ENCODE measurements around the gene GNAQ. TPM values are rescaled to one million over a fixed set of nuclear protein-coding genes. Genes with fewer than 3 reads are reported as not detected.

Gene GNAQ
- total RNA-seq, 3 donors from 2014 or later (not counting 1 experiment from before 2014, with no cell fraction given) = 17.8 to 51.6 (median 24.5) TPM

DNA sequence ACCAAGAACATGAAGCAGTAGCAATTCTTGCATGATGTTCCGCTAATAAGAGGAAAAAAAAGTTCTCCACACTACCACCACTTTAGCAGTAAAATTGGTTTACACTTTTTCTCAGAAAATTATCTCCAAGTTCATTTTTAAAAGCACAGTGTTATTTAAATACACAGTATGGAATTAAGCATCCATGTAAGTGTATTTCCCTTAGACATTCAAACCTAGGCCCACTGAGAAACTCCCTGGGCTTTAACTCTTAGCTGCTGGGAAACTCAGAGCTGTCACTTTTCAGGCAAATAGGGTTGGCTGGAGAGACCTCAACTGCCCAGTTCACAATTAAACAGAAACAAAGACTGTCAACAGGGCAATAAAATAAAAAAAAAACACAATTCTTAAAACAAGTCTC lies 2.7 kb downstream of the GNAQ start:
- no peak for ATAC-seq
- H3K4me1 Mint-ChIP-seq = peaks cover 34 to 40% of the 10 kb centered on the region in 2 donors
- peaks cover 2% of the 10 kb centered on the region for H3K27me3 ChIP-seq (ENCODE audit: control insufficient read depth, insufficient read depth, low read length)
- peak overlapping the region; percentile 91 for H3K4me3 Mint-ChIP-seq
- H3K4me1 ChIP-seq (ENCODE audit: control insufficient read depth, insufficient read depth, low read length) = peaks cover 17% of the 10 kb centered on the region
- intact Hi-C loops (cut with micrococcal nuclease) = no loop called here
- H3K4me3 ChIP-seq (ENCODE audit: low read length) = no peak overlapping the region
- no peaks in the 10 kb centered on the region for H3K36me3 Mint-ChIP-seq
- H3K27me3 Mint-ChIP-seq (ENCODE audit: low read depth in 2 of 2) = peaks cover 6 to 14% of the 10 kb centered on the region in 2 donors
- H3K27ac ChIP-seq (ENCODE audit: low read length) = no peak overlapping the region
- no peaks in the 10 kb centered on the region for H3K9me3 Mint-ChIP-seq
- no peaks in the 10 kb centered on the region for H3K36me3 ChIP-seq (ENCODE audit: control insufficient read depth, insufficient read depth, low read length)
- H3K9me3 ChIP-seq (ENCODE audit: control insufficient read depth, insufficient read depth, low read length) = no peaks in the 10 kb centered on the region
- peak overlapping the region; percentile 90 to 92 for H3K27ac Mint-ChIP-seq
- TF ChIP-seq, protein P1, sequence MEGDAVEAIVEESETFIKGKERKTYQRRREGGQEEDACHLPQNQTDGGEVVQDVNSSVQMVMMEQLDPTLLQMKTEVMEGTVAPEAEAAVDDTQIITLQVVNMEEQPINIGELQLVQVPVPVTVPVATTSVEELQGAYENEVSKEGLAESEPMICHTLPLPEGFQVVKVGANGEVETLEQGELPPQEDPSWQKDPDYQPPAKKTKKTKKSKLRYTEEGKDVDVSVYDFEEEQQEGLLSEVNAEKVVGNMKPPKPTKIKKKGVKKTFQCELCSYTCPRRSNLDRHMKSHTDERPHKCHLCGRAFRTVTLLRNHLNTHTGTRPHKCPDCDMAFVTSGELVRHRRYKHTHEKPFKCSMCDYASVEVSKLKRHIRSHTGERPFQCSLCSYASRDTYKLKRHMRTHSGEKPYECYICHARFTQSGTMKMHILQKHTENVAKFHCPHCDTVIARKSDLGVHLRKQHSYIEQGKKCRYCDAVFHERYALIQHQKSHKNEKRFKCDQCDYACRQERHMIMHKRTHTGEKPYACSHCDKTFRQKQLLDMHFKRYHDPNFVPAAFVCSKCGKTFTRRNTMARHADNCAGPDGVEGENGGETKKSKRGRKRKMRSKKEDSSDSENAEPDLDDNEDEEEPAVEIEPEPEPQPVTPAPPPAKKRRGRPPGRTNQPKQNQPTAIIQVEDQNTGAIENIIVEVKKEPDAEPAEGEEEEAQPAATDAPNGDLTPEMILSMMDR (IDR thresholded peaks at IDR 0.05) = no peak
- no CpG with 5 or more reads among the region's 1 CpG for WGBS (ENCODE audit: insufficient coverage)
- DNase-seq = no peak

GRCh38 chr9:78026947-78027346 lies 4.7 kb downstream of the GNAQ start:
- no peak overlapping the region for H3K4me3 ChIP-seq (ENCODE audit: low read length)
- intact Hi-C loops (cut with micrococcal nuclease) = no loop called here
- no peak for DNase-seq
- H3K27ac ChIP-seq (ENCODE audit: low read length) = no peak overlapping the region
- no peaks in the 10 kb centered on the region for H3K9me3 Mint-ChIP-seq
- no peaks in the 10 kb centered on the region for H3K36me3 ChIP-seq (ENCODE audit: control insufficient read depth, insufficient read depth, low read length)
- H3K27me3 Mint-ChIP-seq (ENCODE audit: low read depth in 2 of 2) = peaks cover 0 to 4% of the 10 kb centered on the region in 2 donors
- H3K4me1 Mint-ChIP-seq = peaks cover 38 to 43% of the 10 kb centered on the region in 2 donors
- no peaks in the 10 kb centered on the region for H3K36me3 Mint-ChIP-seq
- H3K4me3 Mint-ChIP-seq = no peak overlapping the region
- peaks cover 2% of the 10 kb centered on the region for H3K27me3 ChIP-seq (ENCODE audit: control insufficient read depth, insufficient read depth, low read length)
- no peak overlapping the region for H3K27ac Mint-ChIP-seq
- peaks cover 21% of the 10 kb centered on the region for H3K4me1 ChIP-seq (ENCODE audit: control insufficient read depth, insufficient read depth, low read length)
- no peak for ATAC-seq
- TF ChIP-seq, protein P1 (IDR thresholded peaks at IDR 0.05) = no peak
- H3K9me3 ChIP-seq (ENCODE audit: control insufficient read depth, insufficient read depth, low read length) = no peaks in the 10 kb centered on the region

DNA sequence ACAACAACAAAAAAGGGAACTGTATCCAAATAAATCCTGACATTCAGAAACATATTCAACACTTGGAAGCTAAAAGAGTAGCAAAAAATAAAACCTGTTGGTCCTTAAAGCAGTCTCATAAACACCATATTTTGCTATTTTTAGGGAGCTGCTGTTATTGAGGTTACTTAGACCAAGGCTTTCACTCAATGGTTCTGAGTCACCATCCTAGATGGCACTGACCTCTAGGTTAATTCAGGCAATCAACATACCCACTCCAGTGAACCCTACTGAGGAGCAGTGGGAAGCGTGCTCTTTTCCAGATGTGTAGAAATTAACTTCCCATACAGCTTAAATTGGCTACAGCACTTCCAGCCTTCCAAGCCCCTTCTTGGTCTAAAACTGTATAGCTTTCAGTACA lies 5.2 kb downstream of the GNAQ start:
- 94% methylated on average over 1 of the region's 1 CpG for WGBS (ENCODE audit: insufficient coverage)
- H3K27me3 Mint-ChIP-seq (ENCODE audit: low read depth in 2 of 2) = peaks cover 0 to 4% of the 10 kb centered on the region in 2 donors
- no peak overlapping the region for H3K4me3 ChIP-seq (ENCODE audit: low read length)

GRCh38 chr9:78025186-78025585 lies 6.4 kb downstream of the GNAQ start:
- H3K4me3 ChIP-seq (ENCODE audit: low read length) = no peak overlapping the region
- Mint-ChIP-seq H3K27ac (no peak overlapping the region), H3K4me3 (no peak overlapping the region), H3K4me1 (peaks cover 42 to 44% of the 10 kb centered on the region in 2 donors), H3K36me3 (no peaks in the 10 kb centered on the region), H3K27me3 (ENCODE audit: low read depth in 2 of 2) (no peaks in the 10 kb centered on the region), H3K9me3 (no peaks in the 10 kb centered on the region)
- H3K4me1 ChIP-seq (ENCODE audit: control insufficient read depth, insufficient read depth, low read length) = peaks cover 31% of the 10 kb centered on the region
- ATAC-seq (no peak), DNase-seq (no peak)
- peaks cover 2% of the 10 kb centered on the region for H3K27me3 ChIP-seq (ENCODE audit: control insufficient read depth, insufficient read depth, low read length)
- intact Hi-C loops (cut with micrococcal nuclease) = no loop called here
- no peaks in the 10 kb centered on the region for H3K36me3 ChIP-seq (ENCODE audit: control insufficient read depth, insufficient read depth, low read length)
- 79% methylated on average over 5 of the region's 7 CpGs for WGBS (ENCODE audit: insufficient coverage)
- TF ChIP-seq, protein P1 (IDR thresholded peaks at IDR 0.05) = no peak
- no peak overlapping the region for H3K27ac ChIP-seq (ENCODE audit: low read length)
- H3K9me3 ChIP-seq (ENCODE audit: control insufficient read depth, insufficient read depth, low read length) = no peaks in the 10 kb centered on the region

More for the DNA sequence above, 5.2 kb downstream of the GNAQ start:
- DNase-seq (no peak), ATAC-seq (no peak)
- H3K36me3 Mint-ChIP-seq = no peaks in the 10 kb centered on the region
- Histone ChIP-seq H3K4me1 (ENCODE audit: control insufficient read depth, insufficient read depth, low read length) (peaks cover 27% of the 10 kb centered on the region), H3K27ac (ENCODE audit: low read length) (no peak overlapping the region), H3K27me3 (ENCODE audit: control insufficient read depth, insufficient read depth, low read length) (peaks cover 2% of the 10 kb centered on the region), H3K9me3 (ENCODE audit: control insufficient read depth, insufficient read depth, low read length) (no peaks in the 10 kb centered on the region), H3K36me3 (ENCODE audit: control insufficient read depth, insufficient read depth, low read length) (no peaks in the 10 kb centered on the region)
- no peaks in the 10 kb centered on the region for H3K9me3 Mint-ChIP-seq
- intact Hi-C loops (cut with micrococcal nuclease) = no loop called here
- no peak overlapping the region for H3K4me3 Mint-ChIP-seq
- peaks cover 42 to 46% of the 10 kb centered on the region in 2 donors for H3K4me1 Mint-ChIP-seq
- TF ChIP-seq, protein P1 (IDR thresholded peaks at IDR 0.05) = no peak
- H3K27ac Mint-ChIP-seq = no peak overlapping the region

Measured in natural killer cell (primary cell).